ENCODE results near the gene CDH13.

The CDH13 gene

GRCh38 chr16:83329441-83329840 lies 702.7 kb downstream of the CDH13 start:
- no peak for DNase-seq
- TF ChIP-seq, protein P1, sequence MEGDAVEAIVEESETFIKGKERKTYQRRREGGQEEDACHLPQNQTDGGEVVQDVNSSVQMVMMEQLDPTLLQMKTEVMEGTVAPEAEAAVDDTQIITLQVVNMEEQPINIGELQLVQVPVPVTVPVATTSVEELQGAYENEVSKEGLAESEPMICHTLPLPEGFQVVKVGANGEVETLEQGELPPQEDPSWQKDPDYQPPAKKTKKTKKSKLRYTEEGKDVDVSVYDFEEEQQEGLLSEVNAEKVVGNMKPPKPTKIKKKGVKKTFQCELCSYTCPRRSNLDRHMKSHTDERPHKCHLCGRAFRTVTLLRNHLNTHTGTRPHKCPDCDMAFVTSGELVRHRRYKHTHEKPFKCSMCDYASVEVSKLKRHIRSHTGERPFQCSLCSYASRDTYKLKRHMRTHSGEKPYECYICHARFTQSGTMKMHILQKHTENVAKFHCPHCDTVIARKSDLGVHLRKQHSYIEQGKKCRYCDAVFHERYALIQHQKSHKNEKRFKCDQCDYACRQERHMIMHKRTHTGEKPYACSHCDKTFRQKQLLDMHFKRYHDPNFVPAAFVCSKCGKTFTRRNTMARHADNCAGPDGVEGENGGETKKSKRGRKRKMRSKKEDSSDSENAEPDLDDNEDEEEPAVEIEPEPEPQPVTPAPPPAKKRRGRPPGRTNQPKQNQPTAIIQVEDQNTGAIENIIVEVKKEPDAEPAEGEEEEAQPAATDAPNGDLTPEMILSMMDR (IDR thresholded peaks at IDR 0.05): no peak
- no peaks in the 10 kb centered on the region for H3K36me3 Mint-ChIP-seq (ENCODE audit: low read depth)
- no peak overlapping the region for H3K27ac Mint-ChIP-seq
- peaks cover 3% of the 10 kb centered on the region for H3K27me3 Mint-ChIP-seq (ENCODE audit: low read depth, poor library complexity)
- peaks cover 5% of the 10 kb centered on the region for H3K4me1 Mint-ChIP-seq
- H3K9me3 Mint-ChIP-seq: no peaks in the 10 kb centered on the region
- no peak overlapping the region for H3K4me3 Mint-ChIP-seq

DNA sequence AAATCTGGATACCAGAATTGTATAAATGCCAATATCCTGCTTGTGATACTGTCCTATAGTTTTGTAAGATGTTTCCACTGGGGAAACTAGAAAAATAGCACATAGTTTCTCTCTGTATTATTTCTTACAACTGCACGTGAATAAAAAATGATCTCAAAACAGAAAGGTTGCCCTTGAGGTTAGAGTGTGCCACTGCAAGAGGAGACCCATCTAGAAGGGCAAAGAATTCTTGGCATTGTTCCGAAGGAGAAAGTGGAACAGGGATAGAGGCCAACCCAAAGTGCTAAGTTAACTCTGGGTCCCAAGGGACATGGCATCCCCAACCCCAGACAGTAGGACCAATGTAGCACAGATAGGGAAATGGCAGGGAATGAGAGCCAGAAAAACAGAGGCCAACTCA lies 703.5 kb downstream of the CDH13 start:
- Mint-ChIP-seq H3K4me3 (no peak overlapping the region), H3K27me3 (ENCODE audit: low read depth, poor library complexity) (peaks cover 3% of the 10 kb centered on the region), H3K9me3 (no peaks in the 10 kb centered on the region), H3K4me1 (peaks cover 5% of the 10 kb centered on the region), H3K27ac (no peak overlapping the region), H3K36me3 (ENCODE audit: low read depth) (no peaks in the 10 kb centered on the region)
- TF ChIP-seq, protein P1 (IDR thresholded peaks at IDR 0.05): no peak
- DNase-seq: no peak

- no peak overlapping the region for H3K27ac Mint-ChIP-seq
- no peaks in the 10 kb centered on the region for H3K36me3 Mint-ChIP-seq (ENCODE audit: low read depth)
- H3K4me3 Mint-ChIP-seq: no peak overlapping the region
- TF ChIP-seq, protein P1 (IDR thresholded peaks at IDR 0.05): no peak
- no peaks in the 10 kb centered on the region for H3K9me3 Mint-ChIP-seq
- H3K4me1 Mint-ChIP-seq: peaks cover 5% of the 10 kb centered on the region
- no peaks in the 10 kb centered on the region for H3K27me3 Mint-ChIP-seq (ENCODE audit: low read depth, poor library complexity)
- no peak for DNase-seq
Measured at GRCh38 chr16:83335076-83335475, 708.3 kb downstream of the CDH13 start.

DNA sequence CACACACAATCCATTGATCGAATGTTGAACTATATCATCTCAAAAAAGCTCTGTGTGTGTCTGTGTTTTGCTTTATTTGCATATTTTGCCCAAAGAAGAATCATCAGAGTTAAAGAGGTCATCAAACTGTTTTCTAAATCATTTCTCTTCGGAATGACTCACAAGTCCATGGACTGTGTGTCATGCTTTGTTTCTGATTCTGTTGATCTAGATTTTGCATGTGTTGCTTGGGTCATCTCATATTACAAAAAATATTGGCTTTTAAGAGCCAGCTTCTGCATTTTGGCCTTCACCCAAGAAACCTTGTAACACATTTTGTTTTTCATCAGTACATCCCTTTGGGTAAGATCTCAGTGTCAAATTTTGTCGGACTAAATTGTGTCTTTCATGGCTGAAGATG lies 709.8 kb downstream of the CDH13 start:
- Mint-ChIP-seq H3K4me3 (no peak overlapping the region), H3K27me3 (ENCODE audit: low read depth, poor library complexity) (no peaks in the 10 kb centered on the region), H3K9me3 (no peaks in the 10 kb centered on the region), H3K36me3 (ENCODE audit: low read depth) (no peaks in the 10 kb centered on the region), H3K27ac (no peak overlapping the region), H3K4me1 (peaks cover 5% of the 10 kb centered on the region)
- TF ChIP-seq, protein P1 (IDR thresholded peaks at IDR 0.05): no peak
- no peak for DNase-seq

GRCh38 chr16:83338138-83338537 lies 711.4 kb downstream of the CDH13 start:
- no peaks in the 10 kb centered on the region for H3K9me3 Mint-ChIP-seq
- DNase-seq: no peak
- H3K4me1 Mint-ChIP-seq: peaks cover 5% of the 10 kb centered on the region
- no peaks in the 10 kb centered on the region for H3K27me3 Mint-ChIP-seq (ENCODE audit: low read depth, poor library complexity)
- H3K4me3 Mint-ChIP-seq: no peak overlapping the region
- TF ChIP-seq, protein P1 (IDR thresholded peaks at IDR 0.05): no peak
- no peak overlapping the region for H3K27ac Mint-ChIP-seq
- H3K36me3 Mint-ChIP-seq (ENCODE audit: low read depth): no peaks in the 10 kb centered on the region

DNA sequence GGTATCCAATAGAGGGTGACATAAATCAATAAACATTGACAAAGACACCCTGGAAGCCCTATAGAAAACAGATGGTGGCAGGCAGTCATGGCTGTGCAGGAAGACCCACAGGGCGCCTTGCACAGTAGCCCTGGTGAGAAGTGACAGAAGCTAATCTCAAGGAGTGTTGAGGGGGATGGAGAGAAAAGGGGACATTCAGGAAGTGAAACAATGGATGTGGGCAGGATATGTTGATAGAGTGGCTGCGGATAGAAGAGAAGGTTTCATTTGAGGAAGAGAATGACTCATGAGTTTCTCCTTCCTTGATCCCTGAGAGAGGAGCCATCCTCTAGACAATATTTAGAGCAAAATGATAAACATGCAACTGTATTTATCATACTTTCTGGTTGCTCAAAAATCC lies 712.2 kb downstream of the CDH13 start:
- TF ChIP-seq, protein P1 (IDR thresholded peaks at IDR 0.05): no peak

More for the DNA sequence above, 712.2 kb downstream of the CDH13 start:
- H3K36me3 Mint-ChIP-seq (ENCODE audit: low read depth): no peaks in the 10 kb centered on the region
- DNase-seq: no peak
- peaks cover 3% of the 10 kb centered on the region for H3K4me1 Mint-ChIP-seq
- H3K27ac Mint-ChIP-seq: no peak overlapping the region
- no peaks in the 10 kb centered on the region for H3K27me3 Mint-ChIP-seq (ENCODE audit: low read depth, poor library complexity)
- no peaks in the 10 kb centered on the region for H3K9me3 Mint-ChIP-seq
- no peak overlapping the region for H3K4me3 Mint-ChIP-seq

Data from nephron progenitor cell (in vitro differentiated cells).